NB4 (cell line): ENCODE measurements around the gene SIRPA.

ENCODE experiments used
- DNase-seq: peaks from one replicate; pipeline ENCODE4 v3.0.0; 2010; ENCODE audit warnings: low read depth
- H3K4me3 ChIP-seq: one replicate; pipeline ENCODE4 v1.5.1; 2011; ENCODE audit warnings: mild to moderate bottlenecking, low read depth, low read length, moderate library complexity
- CTCF ChIP-seq: IDR thresholded peaks from one replicate; pipeline ENCODE4 v1.5.1; 2012; ENCODE audit warnings: low read depth, low read length
- MAX ChIP-seq: IDR thresholded peaks from 2 replicates; pipeline ENCODE4 v1.6.1; 2011; ENCODE audit warnings: low read depth, low read length
- MYC ChIP-seq: IDR thresholded peaks from 2 replicates; pipeline ENCODE4 v1.6.1; 2011; ENCODE audit warnings: low read depth, low read length
- POLR2A ChIP-seq: IDR thresholded peaks from 2 replicates; pipeline ENCODE4 v1.6.1; 2011; ENCODE audit warnings: mild to moderate bottlenecking; ENCODE audit not compliant: insufficient read length; ENCODE audit errors: extremely low read depth

Gene SIRPA

GRCh38 chr20:1930165-1930564 lies 35.0 kb downstream of the SIRPA start:
- H3K4me3 ChIP-seq, result no peak overlapping the region
- no peak for TF ChIP-seq MYC
- TF ChIP-seq CTCF, result no peak
- no peak for TF ChIP-seq MAX
- no peak for TF ChIP-seq POLR2A
- no peak for DNase-seq

GRCh38 chr20:1931830-1932229 lies 36.6 kb downstream of the SIRPA start:
- no peak for TF ChIP-seq MAX
- no peak for TF ChIP-seq CTCF
- no peak for TF ChIP-seq POLR2A
- no peak for TF ChIP-seq MYC
- DNase-seq, result no peak
- H3K4me3 ChIP-seq, result no peak overlapping the region

GRCh38 chr20:1932971-1933370 lies 37.8 kb downstream of the SIRPA start:
- TF ChIP-seq MAX, result no peak
- no peak for TF ChIP-seq MYC
- no peak for TF ChIP-seq CTCF
- TF ChIP-seq POLR2A, result no peak

GRCh38 chr20:1933465-1933870 lies 38.3 kb downstream of the SIRPA start:
- H3K4me3 ChIP-seq, result no peak overlapping the region
- no peak for DNase-seq
- no peak for TF ChIP-seq MAX
- no peak for TF ChIP-seq CTCF
- TF ChIP-seq POLR2A, result no peak
- TF ChIP-seq MYC, result no peak

More at GRCh38 chr20:1932971-1933370, 37.8 kb downstream of the SIRPA start:
- DNase-seq, result no peak
- H3K4me3 ChIP-seq, result no peak overlapping the region

GRCh38 chr20:1934156-1934555 lies 38.9 kb downstream of the SIRPA start:
- no peak for DNase-seq
- TF ChIP-seq MYC (no peak), CTCF (no peak), MAX (no peak), POLR2A (no peak)
- H3K4me3 ChIP-seq, result no peak overlapping the region
